Measurements from ENCODE around the gene PLCG1. TPM values are rescaled to one million over a fixed set of nuclear protein-coding genes. Genes with fewer than 3 reads are reported as not detected.

The PLCG1 gene
- total RNA-seq, 1 experiment from 2014 or later, result 33.2 TPM

DNA sequence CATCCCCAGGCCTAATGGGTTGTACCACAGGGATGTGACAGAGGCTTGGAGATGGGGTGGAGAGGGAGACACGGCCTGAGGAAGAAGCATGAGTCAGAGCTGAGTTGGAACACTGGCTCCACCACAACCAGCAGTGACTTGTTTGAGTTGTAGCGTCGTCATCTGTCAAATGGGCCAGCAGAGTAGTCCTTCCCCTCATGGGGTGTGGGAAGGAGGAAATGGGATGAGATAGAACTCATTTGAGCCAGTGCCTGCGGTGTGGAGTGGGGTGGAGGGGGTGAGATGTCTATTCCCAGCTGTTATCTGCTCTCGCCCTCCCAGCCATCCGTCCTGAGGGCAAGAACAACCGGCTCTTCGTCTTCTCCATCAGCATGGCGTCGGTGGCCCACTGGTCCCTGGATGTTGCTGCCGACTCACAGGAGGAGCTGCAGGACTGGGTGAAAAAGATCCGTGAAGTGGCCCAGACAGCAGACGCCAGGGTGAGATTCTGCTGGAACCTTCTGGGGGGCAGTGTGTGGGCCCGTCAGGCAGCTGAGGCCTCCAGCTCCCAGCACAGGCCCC is 32.5 kb downstream of the PLCG1 start:
- BruUV-seq (replicated peaks), result no TSS peak
- ChIA-PET POLR2A (interaction anchor here (0.8 to 2.9 kb wide), 11 partner anchors 12 to 171 kb away, joined by 3 to 14 read pairs (median 4); partner anchors contain the start of genes LPIN3 and PLCG1), CTCF (interaction anchor here (0.6 to 16.9 kb wide), 19 partner anchors 13 to 1080 kb away, joined by 3 to 314 read pairs (median 4); partner anchors contain the start of gene LPIN3)
- no peak for TF ChIP-seq CTCF (IDR thresholded peaks at IDR 0.05; ENCODE audit: unreplicated experiment)
- H3K27me3 Mint-ChIP-seq (ENCODE audit: insufficient read depth, unreplicated experiment), result no peaks in the 10 kb centered on the region
- H3K27ac Mint-ChIP-seq (ENCODE audit: low read depth, unreplicated experiment), result peak overlapping the region; percentile 21
- peak; percentile 49 for DNase-seq (ENCODE audit: unreplicated experiment)
- no peak overlapping the region for H3K4me3 Mint-ChIP-seq (ENCODE audit: unreplicated experiment)
- peaks cover 15% of the 10 kb centered on the region for H3K4me1 Mint-ChIP-seq (ENCODE audit: insufficient read depth, unreplicated experiment)
- H3K36me3 Mint-ChIP-seq (ENCODE audit: insufficient read depth, unreplicated experiment), result peaks cover 54% of the 10 kb centered on the region
- H3K9me3 Mint-ChIP-seq (ENCODE audit: unreplicated experiment), result no peaks in the 10 kb centered on the region
- intact Hi-C loops (cut with micrococcal nuclease), result loop anchor here (5.0 kb wide), 1 partner anchor 242 kb away; no protein-coding TSS in a partner anchor

DNA sequence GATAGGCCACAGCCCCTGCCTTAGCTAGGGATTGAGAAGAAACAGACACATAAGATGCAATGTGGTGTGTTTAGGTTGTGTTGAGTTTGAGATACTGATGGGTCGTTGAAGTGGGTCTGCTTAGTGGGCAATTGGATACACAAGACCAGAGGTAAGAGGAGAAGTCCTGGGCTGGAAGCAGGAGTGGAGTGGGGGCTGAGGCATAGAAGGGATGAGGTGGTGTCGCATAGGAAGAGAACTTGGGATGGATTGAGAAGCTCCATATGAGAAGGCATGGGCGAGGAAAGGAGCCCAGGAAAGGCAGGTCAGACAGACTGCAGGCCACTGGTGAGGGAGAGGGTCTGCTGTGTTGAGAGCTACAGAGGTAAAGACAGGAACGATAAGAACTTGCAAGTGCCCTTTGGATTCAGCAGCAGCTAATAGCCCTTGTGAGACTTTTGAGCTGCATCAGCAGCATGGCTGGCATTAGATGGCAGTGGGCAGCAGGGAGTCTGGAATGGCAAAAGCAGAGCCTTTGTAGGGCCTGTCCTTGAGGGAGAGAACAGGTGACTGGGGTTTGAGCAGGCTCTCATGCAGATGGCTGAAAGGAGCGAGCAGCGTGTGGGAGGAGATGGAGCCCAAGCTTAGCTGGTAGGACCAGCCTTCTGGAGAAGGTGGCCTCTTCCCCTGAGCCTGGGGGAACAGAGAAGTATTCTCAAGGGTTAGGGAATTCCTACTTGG is 33.2 kb downstream of the PLCG1 start:
- peaks cover 52% of the 10 kb centered on the region for H3K36me3 Mint-ChIP-seq (ENCODE audit: insufficient read depth, unreplicated experiment)
- POLR2A ChIA-PET, result interaction anchor here (0.8 to 2.9 kb wide), 11 partner anchors 13 to 170 kb away, joined by 3 to 14 read pairs (median 4); partner anchors contain the start of genes LPIN3 and PLCG1
- peaks cover 15% of the 10 kb centered on the region for H3K4me1 Mint-ChIP-seq (ENCODE audit: insufficient read depth, unreplicated experiment)
- CTCF ChIA-PET, result interaction anchor here (0.6 to 16.9 kb wide), 17 partner anchors 14 to 1080 kb away, joined by 3 to 314 read pairs (median 4); partner anchors contain the start of gene LPIN3
- BruUV-seq (replicated peaks), result no TSS peak
- intact Hi-C loops (cut with micrococcal nuclease), result loop anchor here (5.0 kb wide), 1 partner anchor 242 kb away; no protein-coding TSS in a partner anchor
- no peak for TF ChIP-seq CTCF (IDR thresholded peaks at IDR 0.05; ENCODE audit: unreplicated experiment)
- H3K27me3 Mint-ChIP-seq (ENCODE audit: insufficient read depth, unreplicated experiment), result no peaks in the 10 kb centered on the region
- no peak for DNase-seq (ENCODE audit: unreplicated experiment)
- H3K9me3 Mint-ChIP-seq (ENCODE audit: unreplicated experiment), result no peaks in the 10 kb centered on the region
- no peak overlapping the region for H3K4me3 Mint-ChIP-seq (ENCODE audit: unreplicated experiment)
- H3K27ac Mint-ChIP-seq (ENCODE audit: low read depth, unreplicated experiment), result peak overlapping the region; percentile 21

- TF ChIP-seq CTCF (IDR thresholded peaks at IDR 0.05; ENCODE audit: unreplicated experiment), result no peak
- ChIA-PET POLR2A (interaction anchor here (0.6 to 2.4 kb wide), 8 partner anchors 10 to 244 kb away, joined by 3 to 14 read pairs (median 4); partner anchors contain the start of gene LPIN3), CTCF (interaction anchor here (0.6 to 16.9 kb wide), 39 partner anchors 7 to 531 kb away, joined by 3 to 314 read pairs (median 10); partner anchors contain the start of gene LPIN3)
- intact Hi-C loops (cut with micrococcal nuclease), result loop anchor here (5.0 kb wide), 1 partner anchor 240 kb away; no protein-coding TSS in a partner anchor
- Mint-ChIP-seq H3K4me3 (ENCODE audit: unreplicated experiment) (no peak overlapping the region), H3K4me1 (ENCODE audit: insufficient read depth, unreplicated experiment) (peaks cover 15% of the 10 kb centered on the region), H3K9me3 (ENCODE audit: unreplicated experiment) (no peaks in the 10 kb centered on the region), H3K27me3 (ENCODE audit: insufficient read depth, unreplicated experiment) (no peaks in the 10 kb centered on the region), H3K27ac (ENCODE audit: low read depth, unreplicated experiment) (peak overlapping the region; percentile 21), H3K36me3 (ENCODE audit: insufficient read depth, unreplicated experiment) (peaks cover 55% of the 10 kb centered on the region)
- DNase-seq (ENCODE audit: unreplicated experiment), result no peak
- no TSS peak for BruUV-seq (replicated peaks)
Observed at GRCh38 chr20:41171736-41172295, 34.5 kb downstream of the PLCG1 start.
